Mucosa of descending colon (tissue), 3 donors: ENCODE measurements around the gene ST6GALNAC3. TPM values are rescaled to one million over a fixed set of nuclear protein-coding genes. Genes with fewer than 3 reads are reported as not detected.
A peak's percentile ranks its signal among the peaks of the same experiment; 100 is the strongest.

Experiments used
- ATAC-seq: fragments of 200-7000 bp; cut with Tn5 transposase; one replicate; pipeline ENCODE4 v1.9.1; 2020; ENCODE audit warnings: mild to moderate bottlenecking, moderate library complexity
- DNase-seq, 3 donors: peaks; one replicate each; pipeline ENCODE4 v3.0.0-alpha.2; 2020
- H3K36me3 ChIP-seq: fragments of 200-600 bp; one replicate; pipeline ENCODE4 v1.8.0; 2021; ENCODE audit warnings: low read depth, mild to moderate bottlenecking
- H3K4me1 ChIP-seq: fragments of 200-600 bp; one replicate; pipeline ENCODE4 v1.8.0; 2021; ENCODE audit warnings: low read depth, mild to moderate bottlenecking
- H3K4me3 ChIP-seq: fragments of 200-600 bp; one replicate; pipeline ENCODE4 v1.8.0; 2021; ENCODE audit warnings: mild to moderate bottlenecking
- H3K9me3 ChIP-seq: fragments of 200-600 bp; one replicate; pipeline ENCODE4 v1.8.0; 2021; ENCODE audit warnings: mild to moderate bottlenecking
- intact Hi-C, 2 donors: fragments of 100-400 bp; cut with DNase I in 1 of 2; cut with micrococcal nuclease in 1 of 2; formaldehyde crosslinking; loops; one replicate each; pipeline versions ENCODE4 v1.11.0 to v1.11.1; 2022; cut with DNase I, micrococcal nuclease
- total RNA-seq, 3 donors: library from RNA; stranded (reverse); fragmentation: NEBNext Ultra II Directional in 2 of 3; extraction: Animal tissue kit (Norgen Biotek cat#: 25700) in 2 of 3; gene quantifications; one replicate each; pipeline versions ENCODE4 v1.2.1 to v1.2.4, GENCODE V29; 2021 to 2023
- TF ChIP-seq, protein P1 (sequence below): fragments of 200-600 bp; IDR thresholded peaks from one replicate; pipeline ENCODE4 v1.8.0; 2022; ENCODE audit warnings: antibody characterized with exemption, mild to moderate bottlenecking
- donor health status: DM: no; HTN: no; CAD: no; lungs with moderate emphysema.
- donor health status: DM: no; HTN: no; CAD: no.
- donor health status: DM: no; HTN: yes; CAD: no.

Gene ST6GALNAC3
- total RNA-seq, 3 donors from 2014 or later: 5.4 to 9.0 (median 6.7) TPM

DNA sequence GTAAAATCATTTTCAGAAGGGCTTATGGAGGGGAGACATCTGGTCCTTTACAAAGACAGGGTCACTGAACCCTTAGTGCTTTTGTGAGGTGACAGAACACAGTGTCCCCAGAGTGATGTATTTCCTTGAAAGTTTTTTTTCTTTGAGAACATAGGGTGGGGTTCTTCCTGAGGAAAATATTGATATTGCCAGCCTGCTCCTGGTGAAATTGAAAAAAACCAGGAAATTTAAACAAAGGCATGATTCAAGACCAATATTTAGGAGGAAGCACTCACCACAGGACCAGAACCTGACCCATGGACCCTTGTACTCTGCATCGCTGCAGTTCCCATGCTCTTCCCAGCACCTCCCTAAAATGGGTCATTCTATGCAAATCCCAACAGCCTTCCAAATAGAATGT is 63.7 kb downstream of the ST6GALNAC3 start:
- H3K4me1 ChIP-seq: peaks cover 5% of the 10 kb centered on the region
- DNase-seq: no peak
- H3K36me3 ChIP-seq: no peaks in the 10 kb centered on the region
- no peaks in the 10 kb centered on the region for H3K9me3 ChIP-seq
- intact Hi-C loops: no loop called here
- H3K4me3 ChIP-seq: no peak overlapping the region
- peak; percentile 79 for ATAC-seq
- TF ChIP-seq, protein P1, sequence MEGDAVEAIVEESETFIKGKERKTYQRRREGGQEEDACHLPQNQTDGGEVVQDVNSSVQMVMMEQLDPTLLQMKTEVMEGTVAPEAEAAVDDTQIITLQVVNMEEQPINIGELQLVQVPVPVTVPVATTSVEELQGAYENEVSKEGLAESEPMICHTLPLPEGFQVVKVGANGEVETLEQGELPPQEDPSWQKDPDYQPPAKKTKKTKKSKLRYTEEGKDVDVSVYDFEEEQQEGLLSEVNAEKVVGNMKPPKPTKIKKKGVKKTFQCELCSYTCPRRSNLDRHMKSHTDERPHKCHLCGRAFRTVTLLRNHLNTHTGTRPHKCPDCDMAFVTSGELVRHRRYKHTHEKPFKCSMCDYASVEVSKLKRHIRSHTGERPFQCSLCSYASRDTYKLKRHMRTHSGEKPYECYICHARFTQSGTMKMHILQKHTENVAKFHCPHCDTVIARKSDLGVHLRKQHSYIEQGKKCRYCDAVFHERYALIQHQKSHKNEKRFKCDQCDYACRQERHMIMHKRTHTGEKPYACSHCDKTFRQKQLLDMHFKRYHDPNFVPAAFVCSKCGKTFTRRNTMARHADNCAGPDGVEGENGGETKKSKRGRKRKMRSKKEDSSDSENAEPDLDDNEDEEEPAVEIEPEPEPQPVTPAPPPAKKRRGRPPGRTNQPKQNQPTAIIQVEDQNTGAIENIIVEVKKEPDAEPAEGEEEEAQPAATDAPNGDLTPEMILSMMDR: no peak

GRCh38 chr1:76140227-76140626 is 65.7 kb downstream of the ST6GALNAC3 start:
- H3K36me3 ChIP-seq: no peaks in the 10 kb centered on the region
- H3K4me3 ChIP-seq: no peak overlapping the region
- no peaks in the 10 kb centered on the region for H3K9me3 ChIP-seq
- TF ChIP-seq, protein P1: no peak
- H3K4me1 ChIP-seq: peaks cover 5% of the 10 kb centered on the region
- intact Hi-C loops: no loop called here
- peak; percentile 64 for ATAC-seq
- DNase-seq: peak in 2 of 3 donors; percentile 26 to 27

GRCh38 chr1:76141929-76142328 is 67.4 kb downstream of the ST6GALNAC3 start:
- intact Hi-C loops: no loop called here
- H3K4me1 ChIP-seq: peaks cover 5% of the 10 kb centered on the region
- no peaks in the 10 kb centered on the region for H3K36me3 ChIP-seq
- H3K9me3 ChIP-seq: no peaks in the 10 kb centered on the region
- DNase-seq (no peak), ATAC-seq (no peak)
- TF ChIP-seq, protein P1: no peak
- no peak overlapping the region for H3K4me3 ChIP-seq

DNA sequence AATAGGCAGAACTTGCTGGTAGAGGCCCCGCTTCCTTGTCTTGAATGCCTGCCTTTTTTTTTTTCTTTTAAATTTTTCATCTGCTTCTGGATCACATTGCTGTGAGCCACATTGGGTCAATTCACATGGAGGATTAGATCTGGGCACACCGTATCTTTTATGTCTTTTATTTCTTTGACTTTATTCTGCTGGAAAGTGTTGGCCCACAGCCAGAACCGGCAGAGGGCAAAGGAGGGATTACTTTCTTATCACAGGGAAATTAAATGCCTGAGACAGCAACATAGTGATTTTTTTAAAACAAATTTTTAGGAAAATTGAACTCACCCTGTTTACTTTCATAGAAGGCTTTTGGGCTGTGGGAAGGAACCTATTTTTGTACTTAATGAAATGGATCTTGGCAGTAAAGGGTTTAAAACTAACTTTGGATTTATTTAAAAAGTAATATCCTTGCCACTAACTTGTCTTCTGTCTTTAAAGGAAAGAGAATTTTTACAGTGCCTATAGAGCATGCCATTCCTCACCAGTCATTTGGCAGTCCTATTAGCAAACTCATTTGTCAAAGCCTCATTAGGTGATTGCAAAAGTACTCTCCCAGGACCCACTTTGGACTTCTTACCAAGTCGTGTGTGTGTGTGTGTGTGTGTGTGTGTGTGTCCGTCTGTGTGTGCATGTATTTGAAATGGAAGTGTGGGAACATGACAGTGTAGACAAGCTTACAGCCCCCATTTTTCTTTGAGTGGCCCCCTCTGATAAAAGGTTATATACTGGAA is 68.4 kb downstream of the ST6GALNAC3 start:
- TF ChIP-seq, protein P1: no peak
- peaks cover 5% of the 10 kb centered on the region for H3K4me1 ChIP-seq
- peak; percentile 5 for ATAC-seq
- H3K36me3 ChIP-seq: no peaks in the 10 kb centered on the region
- no peak overlapping the region for H3K4me3 ChIP-seq
- peak in 2 of 3 donors; percentile 39 to 53 for DNase-seq
- H3K9me3 ChIP-seq: no peaks in the 10 kb centered on the region
- intact Hi-C loops: no loop called here

DNA sequence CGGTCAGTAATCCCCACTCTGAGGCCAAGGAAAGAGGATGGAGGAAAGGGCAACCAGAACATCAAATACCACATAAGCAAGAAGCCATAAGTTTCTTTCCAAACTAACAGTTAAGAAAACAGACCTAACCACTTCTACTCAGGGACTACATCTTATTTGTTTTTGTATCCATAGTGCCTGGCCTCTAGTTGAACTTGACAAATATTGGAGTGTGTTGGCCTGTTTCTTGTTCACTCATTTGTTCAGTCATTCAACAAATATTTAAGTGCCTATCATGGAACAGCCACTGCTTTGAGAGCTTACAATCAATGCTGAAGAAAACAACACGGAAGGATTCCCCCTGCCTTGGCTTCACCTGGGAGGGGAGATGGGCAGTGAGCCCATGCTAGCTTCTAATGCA is 69.7 kb downstream of the ST6GALNAC3 start:
- Histone ChIP-seq H3K36me3 (no peaks in the 10 kb centered on the region), H3K9me3 (no peaks in the 10 kb centered on the region), H3K4me3 (no peak overlapping the region), H3K4me1 (peaks cover 5% of the 10 kb centered on the region)
- no peak for DNase-seq
- TF ChIP-seq, protein P1: no peak
- intact Hi-C loops: no loop called here
- no peak for ATAC-seq
